Liver (tissue), 9 donors: ENCODE measurements around the gene JMJD1C. TPM values are rescaled to one million over a fixed set of nuclear protein-coding genes. Genes with fewer than 3 reads are reported as not detected.

Experiments
- DNase-seq: peaks from one replicate; pipeline ENCODE4 v3.0.0-alpha.2; 2017; ENCODE audit warnings: low spot score
- H3K27ac ChIP-seq, 2 donors: one replicate each; pipeline ENCODE4 v1.7.0; 2013; ENCODE audit warnings: inconsistent platforms in 2 of 2, low read length in 2 of 2, control low read depth in 1 of 2, low read depth in 1 of 2, mild to moderate bottlenecking in 1 of 2
- H3K27me3 ChIP-seq, 4 donors: one replicate each; pipeline versions ENCODE4 v1.6.1 to v1.7.0; 2013; ENCODE audit warnings: low read length in 3 of 4, inconsistent platforms in 1 of 4, mild to moderate bottlenecking in 1 of 4, moderate library complexity in 1 of 4; ENCODE audit not compliant: control insufficient read depth in 4 of 4, insufficient read depth in 4 of 4
- H3K36me3 ChIP-seq, 4 donors: one replicate each; pipeline versions ENCODE4 v1.6.1 to v1.7.0; 2013; ENCODE audit warnings: low read length in 3 of 4, mild to moderate bottlenecking in 3 of 4, low read depth in 1 of 4, moderate library complexity in 1 of 4; ENCODE audit not compliant: control insufficient read depth in 4 of 4, insufficient read depth in 3 of 4
- H3K4me1 ChIP-seq, 4 donors: one replicate each; pipeline versions ENCODE4 v1.6.1 to v1.7.0; 2013; ENCODE audit warnings: low read length in 3 of 4, mild to moderate bottlenecking in 3 of 4, moderate library complexity in 1 of 4; ENCODE audit not compliant: control insufficient read depth in 4 of 4, insufficient read depth in 4 of 4
- H3K4me3 ChIP-seq, 3 donors: one replicate each; pipeline versions ENCODE4 v1.6.1 to v1.7.0; 2013; ENCODE audit warnings: low read length in 3 of 3, control low read depth in 1 of 3, low read depth in 1 of 3, mild to moderate bottlenecking in 1 of 3
- H3K9ac ChIP-seq, 2 donors: one replicate each; pipeline ENCODE4 v1.7.0; 2013; ENCODE audit warnings: low read length in 2 of 2, mild to moderate bottlenecking in 2 of 2, moderate library complexity in 2 of 2, control low read depth in 1 of 2, low read depth in 1 of 2
- H3K9me3 ChIP-seq, 4 donors: one replicate each; pipeline versions ENCODE4 v1.6.1 to v1.7.0; 2013; ENCODE audit warnings: low read length in 3 of 4; ENCODE audit not compliant: control insufficient read depth in 4 of 4
- EGR1 ChIP-seq, 2 donors: IDR thresholded peaks; 2 replicates each; pipeline ENCODE4 v1.6.1; 2016 to 2018; ENCODE audit warnings: antibody characterized with exemption in 2 of 2, low read depth in 2 of 2
- FOXA1 ChIP-seq: IDR thresholded peaks from 2 replicates; pipeline ENCODE4 v1.6.1; 2016; ENCODE audit warnings: antibody characterized with exemption
- FOXA2 ChIP-seq: IDR thresholded peaks from 2 replicates; pipeline ENCODE4 v1.6.1; 2016; ENCODE audit warnings: antibody characterized with exemption
- GABPA ChIP-seq, 2 donors: IDR thresholded peaks in 1 of 2; conservative IDR thresholded peaks in 1 of 2; 2 replicates each; pipeline ENCODE4 v1.6.1; 2016; ENCODE audit warnings: antibody characterized with exemption in 2 of 2, mild to moderate bottlenecking in 1 of 2, moderate library complexity in 1 of 2
- HNF4A ChIP-seq, 2 donors: conservative IDR thresholded peaks; 2 replicates each; pipeline ENCODE4 v1.6.1; 2016; ENCODE audit warnings: antibody characterized with exemption in 2 of 2, mild to moderate bottlenecking in 2 of 2
- HNF4G ChIP-seq: IDR thresholded peaks from 2 replicates; pipeline ENCODE4 v1.6.1; 2016; ENCODE audit warnings: antibody characterized with exemption
- JUND ChIP-seq, 2 donors: IDR thresholded peaks; 2 replicates each; pipeline ENCODE4 v1.6.1; 2016; ENCODE audit warnings: antibody characterized with exemption in 2 of 2
- NR2F2 ChIP-seq: IDR thresholded peaks from 2 replicates; pipeline ENCODE4 v1.6.1; 2016; ENCODE audit warnings: antibody characterized with exemption
- RAD21 ChIP-seq, 2 donors: IDR thresholded peaks; 2 replicates each; pipeline ENCODE4 v1.6.1; 2016; ENCODE audit warnings: antibody characterized with exemption in 2 of 2, mild to moderate bottlenecking in 2 of 2
- RXRA ChIP-seq, 2 donors: IDR thresholded peaks; 2 replicates each; pipeline ENCODE4 v1.6.1; 2017 to 2018; ENCODE audit warnings: antibody characterized with exemption in 2 of 2, mild to moderate bottlenecking in 1 of 2
- SP1 ChIP-seq: IDR thresholded peaks from 2 replicates; pipeline ENCODE4 v1.6.1; 2018; ENCODE audit warnings: antibody characterized with exemption, mild to moderate bottlenecking
- YY1 ChIP-seq: IDR thresholded peaks from 2 replicates; pipeline ENCODE4 v1.6.1; 2016; ENCODE audit warnings: antibody characterized with exemption, mild to moderate bottlenecking
- WGBS: extraction: QIAGEN DNeasy Blood & Tissue Kit; methylation state at CpG from one replicate; pipeline ENCODE4 v1.1.7; 2013; 5-methylcytosine and 5-hydroxymethylcytosine counted together
- polyA plus RNA-seq, 2 donors: library from polyadenylated mRNA; stranded (reverse) in 1 of 2; unstranded in 1 of 2; fragments of 200-250 nt in 1 of 2; fragments of >200 nt in 1 of 2; fragmentation: Nextera tagmentation in 1 of 2; extraction: Ambion mirVana in 1 of 2; gene quantifications; one replicate each; pipeline versions ENCODE4 v1.2.1 to v1.2.3, GENCODE V29; 2013 to 2015
- total RNA-seq, 2 donors: library from RNA; depleted of rRNA; stranded (reverse); fragments of >200 nt; gene quantifications; one replicate each; pipeline ENCODE4 v1.2.3, GENCODE V29; 2014
- TF ChIP-seq, protein P1 (sequence below): IDR thresholded peaks from 2 replicates; pipeline ENCODE4 v1.6.1; 2016; ENCODE audit warnings: antibody characterized with exemption
- TF ChIP-seq, protein P2 (sequence below): IDR thresholded peaks from 2 replicates; pipeline ENCODE4 v1.6.1; 2016; ENCODE audit warnings: antibody characterized with exemption, mild to moderate bottlenecking
- TF ChIP-seq, protein P3 (sequence below): fragments of 150-350 bp; IDR thresholded peaks from 2 replicates; pipeline ENCODE4 v1.5.1; 2017; ENCODE audit warnings: improper control_type of control experiment, low read depth, low read length; ENCODE audit not compliant: missing input control
- TF ChIP-seq, protein P4 (sequence below): IDR thresholded peaks from 2 replicates; pipeline ENCODE4 v1.6.1; 2016; ENCODE audit warnings: antibody characterized with exemption
- donor health status: healthy.
- donor health status: healthy.
- donor health status: healthy.
- donor health status: healthy.
- donor health status: healthy.

Gene JMJD1C
- total and polyA plus RNA-seq, 4 donors, result 11.0 to 93.1 (median 56.0) TPM

DNA sequence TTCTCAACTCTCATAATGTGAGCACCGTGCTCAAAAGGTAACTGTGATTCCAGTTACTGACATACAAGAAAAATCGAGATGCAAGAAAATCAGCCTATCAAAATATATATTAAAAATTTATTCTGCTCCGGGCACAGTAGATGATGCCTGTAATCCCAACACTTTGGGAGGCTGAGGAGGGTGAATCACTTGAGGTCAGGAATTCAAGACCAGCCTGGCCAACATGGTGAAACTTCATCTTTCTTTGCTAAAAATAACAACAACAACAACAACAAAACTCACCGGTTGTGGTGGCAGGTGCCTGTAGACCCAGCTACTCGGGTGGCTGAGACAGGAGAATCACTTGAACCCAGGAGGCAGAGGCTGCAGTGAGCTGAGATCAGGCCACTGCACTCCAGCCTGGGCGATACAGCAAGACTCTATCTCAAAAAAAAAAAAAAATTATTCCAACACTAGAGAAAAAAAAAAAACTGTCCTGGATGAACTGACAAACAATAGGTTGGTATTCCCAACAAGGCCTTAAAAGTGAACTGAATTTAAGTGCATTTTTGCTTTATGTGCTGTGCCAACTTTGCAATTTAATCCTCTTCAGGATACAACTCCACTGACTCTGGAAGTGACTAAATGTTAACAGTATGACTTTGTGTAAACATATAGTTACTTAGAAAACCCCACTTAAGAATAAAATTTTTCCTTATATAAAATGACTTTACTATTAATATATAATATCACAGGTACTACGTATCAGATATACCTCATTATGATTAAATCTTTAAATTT, 51.1 kb downstream of the JMJD1C start:
- H3K4me3 ChIP-seq, result no peak overlapping the region
- 97% methylated on average over 7 of the region's 7 CpGs for WGBS
- H3K27ac ChIP-seq, result no peak overlapping the region
- no peak for DNase-seq
- H3K9ac ChIP-seq, result no peak overlapping the region
- H3K36me3 ChIP-seq, result no peaks in the 10 kb centered on the region
- no peaks in the 10 kb centered on the region for H3K27me3 ChIP-seq
- H3K9me3 ChIP-seq, result no peaks in the 10 kb centered on the region
- no peak for TF ChIP-seq HNF4G
- no peak for TF ChIP-seq JUND (IDR thresholded peaks at IDR 0.05)
- TF ChIP-seq, protein P1, sequence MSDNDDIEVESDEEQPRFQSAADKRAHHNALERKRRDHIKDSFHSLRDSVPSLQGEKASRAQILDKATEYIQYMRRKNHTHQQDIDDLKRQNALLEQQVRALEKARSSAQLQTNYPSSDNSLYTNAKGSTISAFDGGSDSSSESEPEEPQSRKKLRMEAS, result no peak
- no peak for TF ChIP-seq FOXA1
- no peak for TF ChIP-seq EGR1 (IDR thresholded peaks at IDR 0.05; ENCODE audit: low read depth in 2 of 2)
- no peak for TF ChIP-seq FOXA2
- no peak for TF ChIP-seq RAD21 (IDR thresholded peaks at IDR 0.05)
- no peak for TF ChIP-seq GABPA (IDR thresholded peaks at IDR 0.05 in 1 of 2, conservative IDR thresholded peaks at IDR 0.05 in 1 of 2)
- TF ChIP-seq NR2F2, result no peak
- no peak for TF ChIP-seq YY1
- TF ChIP-seq RXRA (IDR thresholded peaks at IDR 0.05), result no peak
- TF ChIP-seq SP1, result no peak
- TF ChIP-seq, protein P2, sequence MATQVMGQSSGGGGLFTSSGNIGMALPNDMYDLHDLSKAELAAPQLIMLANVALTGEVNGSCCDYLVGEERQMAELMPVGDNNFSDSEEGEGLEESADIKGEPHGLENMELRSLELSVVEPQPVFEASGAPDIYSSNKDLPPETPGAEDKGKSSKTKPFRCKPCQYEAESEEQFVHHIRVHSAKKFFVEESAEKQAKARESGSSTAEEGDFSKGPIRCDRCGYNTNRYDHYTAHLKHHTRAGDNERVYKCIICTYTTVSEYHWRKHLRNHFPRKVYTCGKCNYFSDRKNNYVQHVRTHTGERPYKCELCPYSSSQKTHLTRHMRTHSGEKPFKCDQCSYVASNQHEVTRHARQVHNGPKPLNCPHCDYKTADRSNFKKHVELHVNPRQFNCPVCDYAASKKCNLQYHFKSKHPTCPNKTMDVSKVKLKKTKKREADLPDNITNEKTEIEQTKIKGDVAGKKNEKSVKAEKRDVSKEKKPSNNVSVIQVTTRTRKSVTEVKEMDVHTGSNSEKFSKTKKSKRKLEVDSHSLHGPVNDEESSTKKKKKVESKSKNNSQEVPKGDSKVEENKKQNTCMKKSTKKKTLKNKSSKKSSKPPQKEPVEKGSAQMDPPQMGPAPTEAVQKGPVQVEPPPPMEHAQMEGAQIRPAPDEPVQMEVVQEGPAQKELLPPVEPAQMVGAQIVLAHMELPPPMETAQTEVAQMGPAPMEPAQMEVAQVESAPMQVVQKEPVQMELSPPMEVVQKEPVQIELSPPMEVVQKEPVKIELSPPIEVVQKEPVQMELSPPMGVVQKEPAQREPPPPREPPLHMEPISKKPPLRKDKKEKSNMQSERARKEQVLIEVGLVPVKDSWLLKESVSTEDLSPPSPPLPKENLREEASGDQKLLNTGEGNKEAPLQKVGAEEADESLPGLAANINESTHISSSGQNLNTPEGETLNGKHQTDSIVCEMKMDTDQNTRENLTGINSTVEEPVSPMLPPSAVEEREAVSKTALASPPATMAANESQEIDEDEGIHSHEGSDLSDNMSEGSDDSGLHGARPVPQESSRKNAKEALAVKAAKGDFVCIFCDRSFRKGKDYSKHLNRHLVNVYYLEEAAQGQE, result no peak
- TF ChIP-seq, protein P3, sequence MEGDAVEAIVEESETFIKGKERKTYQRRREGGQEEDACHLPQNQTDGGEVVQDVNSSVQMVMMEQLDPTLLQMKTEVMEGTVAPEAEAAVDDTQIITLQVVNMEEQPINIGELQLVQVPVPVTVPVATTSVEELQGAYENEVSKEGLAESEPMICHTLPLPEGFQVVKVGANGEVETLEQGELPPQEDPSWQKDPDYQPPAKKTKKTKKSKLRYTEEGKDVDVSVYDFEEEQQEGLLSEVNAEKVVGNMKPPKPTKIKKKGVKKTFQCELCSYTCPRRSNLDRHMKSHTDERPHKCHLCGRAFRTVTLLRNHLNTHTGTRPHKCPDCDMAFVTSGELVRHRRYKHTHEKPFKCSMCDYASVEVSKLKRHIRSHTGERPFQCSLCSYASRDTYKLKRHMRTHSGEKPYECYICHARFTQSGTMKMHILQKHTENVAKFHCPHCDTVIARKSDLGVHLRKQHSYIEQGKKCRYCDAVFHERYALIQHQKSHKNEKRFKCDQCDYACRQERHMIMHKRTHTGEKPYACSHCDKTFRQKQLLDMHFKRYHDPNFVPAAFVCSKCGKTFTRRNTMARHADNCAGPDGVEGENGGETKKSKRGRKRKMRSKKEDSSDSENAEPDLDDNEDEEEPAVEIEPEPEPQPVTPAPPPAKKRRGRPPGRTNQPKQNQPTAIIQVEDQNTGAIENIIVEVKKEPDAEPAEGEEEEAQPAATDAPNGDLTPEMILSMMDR, result no peak
- no peak for TF ChIP-seq HNF4A (conservative IDR thresholded peaks at IDR 0.05)
- TF ChIP-seq, protein P4, sequence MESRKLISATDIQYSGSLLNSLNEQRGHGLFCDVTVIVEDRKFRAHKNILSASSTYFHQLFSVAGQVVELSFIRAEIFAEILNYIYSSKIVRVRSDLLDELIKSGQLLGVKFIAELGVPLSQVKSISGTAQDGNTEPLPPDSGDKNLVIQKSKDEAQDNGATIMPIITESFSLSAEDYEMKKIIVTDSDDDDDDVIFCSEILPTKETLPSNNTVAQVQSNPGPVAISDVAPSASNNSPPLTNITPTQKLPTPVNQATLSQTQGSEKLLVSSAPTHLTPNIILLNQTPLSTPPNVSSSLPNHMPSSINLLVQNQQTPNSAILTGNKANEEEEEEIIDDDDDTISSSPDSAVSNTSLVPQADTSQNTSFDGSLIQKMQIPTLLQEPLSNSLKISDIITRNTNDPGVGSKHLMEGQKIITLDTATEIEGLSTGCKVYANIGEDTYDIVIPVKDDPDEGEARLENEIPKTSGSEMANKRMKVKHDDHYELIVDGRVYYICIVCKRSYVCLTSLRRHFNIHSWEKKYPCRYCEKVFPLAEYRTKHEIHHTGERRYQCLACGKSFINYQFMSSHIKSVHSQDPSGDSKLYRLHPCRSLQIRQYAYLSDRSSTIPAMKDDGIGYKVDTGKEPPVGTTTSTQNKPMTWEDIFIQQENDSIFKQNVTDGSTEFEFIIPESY, result no peak
- H3K4me1 ChIP-seq, result peaks cover 0 to 22% (median 8%) of the 10 kb centered on the region in 4 donors
